ENCODE data around the gene GAS2L2.

GAS2L2 gene

DNA sequence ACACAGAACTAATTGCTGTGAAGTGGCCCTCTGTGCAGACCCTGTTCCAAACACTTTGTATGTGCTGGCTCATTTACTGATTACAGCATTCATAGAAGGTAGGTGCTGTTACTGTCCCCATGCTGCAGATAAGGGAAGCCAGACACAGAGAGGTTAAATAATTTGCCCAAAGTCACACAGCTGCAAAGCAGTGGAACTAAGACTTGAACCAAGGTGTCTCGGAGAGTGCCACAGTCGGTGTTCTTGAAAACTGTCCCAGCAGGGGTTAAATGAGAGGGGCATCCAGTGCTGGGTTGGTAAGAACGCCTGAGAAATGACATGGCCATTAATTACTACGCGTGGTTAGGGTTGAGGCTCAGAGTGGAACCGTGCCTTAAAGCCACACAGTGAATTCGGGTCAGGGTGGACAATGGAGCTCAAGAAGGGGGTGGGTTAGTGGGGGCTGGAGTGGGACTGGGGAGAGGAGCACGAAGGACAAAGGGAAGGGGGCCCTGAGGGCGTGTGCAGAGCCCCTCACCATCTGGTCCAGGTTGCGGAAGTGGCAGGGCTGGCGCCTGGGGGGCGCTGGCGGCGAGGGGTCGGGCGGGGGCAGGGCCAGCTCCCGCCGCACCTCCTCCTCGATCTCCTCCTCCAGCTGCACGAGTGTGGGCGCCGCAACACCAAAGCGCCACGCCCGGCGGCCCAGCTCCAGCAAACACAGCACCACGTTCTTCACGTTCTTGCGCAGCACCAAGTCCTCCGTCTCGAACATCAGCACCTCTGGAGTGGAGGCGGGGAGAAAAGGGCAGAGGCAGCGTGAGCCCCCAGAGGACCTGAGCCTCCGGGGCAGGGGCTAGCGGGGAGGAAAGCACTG, 3.3 kb downstream of the GAS2L2 start:
- no peak overlapping the region for H3K4me3 ChIP-seq (ENCODE audit: low read depth in 1 of 2, low read length in 1 of 2)
- peaks cover 67% of the 10 kb centered on the region for H3K27me3 ChIP-seq
- H3K36me3 ChIP-seq: no peaks in the 10 kb centered on the region
- H3K9me3 ChIP-seq: no peaks in the 10 kb centered on the region
- H3K27ac ChIP-seq: no peak overlapping the region
- no peaks in the 10 kb centered on the region for H3K4me1 ChIP-seq (ENCODE audit: control insufficient read depth in 1 of 2, insufficient read depth in 1 of 2, low read depth in 1 of 2, low read length in 1 of 2)
- TF ChIP-seq, protein P1, sequence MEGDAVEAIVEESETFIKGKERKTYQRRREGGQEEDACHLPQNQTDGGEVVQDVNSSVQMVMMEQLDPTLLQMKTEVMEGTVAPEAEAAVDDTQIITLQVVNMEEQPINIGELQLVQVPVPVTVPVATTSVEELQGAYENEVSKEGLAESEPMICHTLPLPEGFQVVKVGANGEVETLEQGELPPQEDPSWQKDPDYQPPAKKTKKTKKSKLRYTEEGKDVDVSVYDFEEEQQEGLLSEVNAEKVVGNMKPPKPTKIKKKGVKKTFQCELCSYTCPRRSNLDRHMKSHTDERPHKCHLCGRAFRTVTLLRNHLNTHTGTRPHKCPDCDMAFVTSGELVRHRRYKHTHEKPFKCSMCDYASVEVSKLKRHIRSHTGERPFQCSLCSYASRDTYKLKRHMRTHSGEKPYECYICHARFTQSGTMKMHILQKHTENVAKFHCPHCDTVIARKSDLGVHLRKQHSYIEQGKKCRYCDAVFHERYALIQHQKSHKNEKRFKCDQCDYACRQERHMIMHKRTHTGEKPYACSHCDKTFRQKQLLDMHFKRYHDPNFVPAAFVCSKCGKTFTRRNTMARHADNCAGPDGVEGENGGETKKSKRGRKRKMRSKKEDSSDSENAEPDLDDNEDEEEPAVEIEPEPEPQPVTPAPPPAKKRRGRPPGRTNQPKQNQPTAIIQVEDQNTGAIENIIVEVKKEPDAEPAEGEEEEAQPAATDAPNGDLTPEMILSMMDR (IDR thresholded peaks at IDR 0.05): no peak

DNA sequence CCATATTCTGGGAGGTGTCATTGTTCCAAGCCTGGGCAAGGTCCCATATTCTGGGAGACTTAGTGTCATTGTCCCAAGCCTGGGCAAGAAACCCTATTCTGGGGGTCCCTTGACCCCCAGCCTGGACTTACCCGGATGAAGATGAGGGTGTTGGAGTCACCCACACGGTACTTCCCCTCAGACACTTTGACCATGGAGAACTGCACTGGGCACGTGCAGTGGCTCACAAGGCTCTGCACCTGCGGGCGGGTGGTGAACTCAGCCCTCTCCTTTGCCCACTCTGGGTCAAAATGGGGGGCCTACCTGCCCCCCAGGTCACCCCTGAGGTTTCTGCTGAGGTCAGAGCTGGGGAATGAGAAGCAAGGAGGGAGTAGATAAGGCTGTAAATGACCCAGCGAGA, 4.1 kb downstream of the GAS2L2 start:
- Histone ChIP-seq H3K27ac (no peak overlapping the region), H3K4me3 (ENCODE audit: low read depth in 1 of 2, low read length in 1 of 2) (no peak overlapping the region), H3K36me3 (no peaks in the 10 kb centered on the region), H3K9me3 (no peaks in the 10 kb centered on the region), H3K4me1 (ENCODE audit: control insufficient read depth in 1 of 2, insufficient read depth in 1 of 2, low read depth in 1 of 2, low read length in 1 of 2) (no peaks in the 10 kb centered on the region), H3K27me3 (peaks cover 65% of the 10 kb centered on the region)
- TF ChIP-seq, protein P1 (IDR thresholded peaks at IDR 0.05): no peak

- no peaks in the 10 kb centered on the region for H3K36me3 ChIP-seq
- H3K27me3 ChIP-seq: peaks cover 65% of the 10 kb centered on the region
- no peak overlapping the region for H3K4me3 ChIP-seq (ENCODE audit: low read depth in 1 of 2, low read length in 1 of 2)
- no peak overlapping the region for H3K27ac ChIP-seq
- no peaks in the 10 kb centered on the region for H3K9me3 ChIP-seq
- H3K4me1 ChIP-seq (ENCODE audit: control insufficient read depth in 1 of 2, insufficient read depth in 1 of 2, low read depth in 1 of 2, low read length in 1 of 2): no peaks in the 10 kb centered on the region
- TF ChIP-seq, protein P1 (IDR thresholded peaks at IDR 0.05): no peak
Measured at GRCh38 chr17:35748341-35748841, 4.6 kb downstream of the GAS2L2 start.

DNA sequence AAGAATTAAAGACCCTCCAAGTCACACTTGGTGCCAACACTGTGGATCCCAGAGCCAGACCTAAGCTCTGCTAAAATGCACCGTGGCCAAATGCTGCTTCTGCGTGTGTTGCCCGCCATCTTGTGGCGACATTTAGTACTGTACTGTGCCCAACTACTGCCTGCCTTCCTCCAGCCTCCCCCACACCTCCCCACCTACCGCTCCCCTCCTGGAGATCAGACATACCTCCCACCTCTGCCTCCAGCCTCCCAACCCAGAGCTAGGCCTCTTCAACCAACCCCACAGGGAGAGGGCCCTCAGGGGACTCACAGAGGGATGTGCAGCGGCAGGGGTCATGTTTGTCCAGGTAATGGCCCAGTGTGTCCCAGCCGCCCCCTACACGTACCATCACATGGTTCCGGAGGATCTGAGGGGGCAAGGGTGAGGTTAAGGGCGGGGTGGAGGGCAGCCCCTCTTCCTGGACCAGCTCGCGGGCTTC, 5.5 kb downstream of the GAS2L2 start:
- TF ChIP-seq, protein P1 (IDR thresholded peaks at IDR 0.05): peak; percentile 30
- Histone ChIP-seq H3K4me3 (ENCODE audit: low read depth in 1 of 2, low read length in 1 of 2) (no peak overlapping the region), H3K27ac (no peak overlapping the region), H3K4me1 (ENCODE audit: control insufficient read depth in 1 of 2, insufficient read depth in 1 of 2, low read depth in 1 of 2, low read length in 1 of 2) (no peaks in the 10 kb centered on the region), H3K36me3 (no peaks in the 10 kb centered on the region), H3K9me3 (no peaks in the 10 kb centered on the region), H3K27me3 (peaks cover 65% of the 10 kb centered on the region)

- TF ChIP-seq, protein P1 (IDR thresholded peaks at IDR 0.05): no peak
- H3K27me3 ChIP-seq: peaks cover 65% of the 10 kb centered on the region
- H3K27ac ChIP-seq: no peak overlapping the region
- no peaks in the 10 kb centered on the region for H3K4me1 ChIP-seq (ENCODE audit: control insufficient read depth in 1 of 2, insufficient read depth in 1 of 2, low read depth in 1 of 2, low read length in 1 of 2)
- no peaks in the 10 kb centered on the region for H3K9me3 ChIP-seq
- H3K36me3 ChIP-seq: no peaks in the 10 kb centered on the region
- H3K4me3 ChIP-seq (ENCODE audit: low read depth in 1 of 2, low read length in 1 of 2): no peak overlapping the region
Measured at GRCh38 chr17:35745749-35746320, 7.2 kb downstream of the GAS2L2 start.

All from neutrophil (primary cell).